HEK293T (cell line): ENCODE results near the gene AGAP3.

Experiments used
- CTCF ChIA-PET: fragments of 350-600 bp; formaldehyde crosslinking; extraction: SDS; loops from one replicate; lab custom pipeline; 2021; ENCODE audit warnings: antibody characterized with exemption, inconsistent platforms; lab: Yijun Ruan, JAX
- POLR2A ChIA-PET: fragments of 350-600 bp; formaldehyde crosslinking; extraction: SDS; loops from one replicate; lab custom pipeline; 2020; ENCODE audit warnings: antibody characterized with exemption, inconsistent platforms; lab: Yijun Ruan, JAX
- DNase-seq: peaks from one replicate; pipeline ENCODE4 v3.0.0; 2012; ENCODE audit warnings: mixed read lengths; ENCODE audit errors: extremely low spot score
- ARNT ChIP-seq: fragments of 450-650 bp; IDR thresholded peaks from 2 replicates; pipeline ENCODE4 v1.6.1; 2017; ENCODE audit warnings: mild to moderate bottlenecking
- BHLHE40 ChIP-seq: fragments of 450-650 bp; IDR thresholded peaks from 2 replicates; pipeline ENCODE4 v1.6.1; 2016; ENCODE audit warnings: mild to moderate bottlenecking, moderate library complexity, borderline replicate concordance
- CTBP1 ChIP-seq: fragments of 450-650 bp; IDR thresholded peaks from 2 replicates; pipeline ENCODE4 v1.6.1; 2016; ENCODE audit warnings: borderline replicate concordance
- ELF4 ChIP-seq: fragments of 450-650 bp; IDR thresholded peaks from 2 replicates; pipeline ENCODE4 v1.6.1; 2017; ENCODE audit warnings: antibody characterized with exemption
- FOXA1 ChIP-seq: fragments of 450-650 bp; IDR thresholded peaks from 2 replicates; pipeline ENCODE4 v1.6.1; 2016; ENCODE audit warnings: mild to moderate bottlenecking
- FOXK2 ChIP-seq: fragments of 450-650 bp; IDR thresholded peaks from 2 replicates; pipeline ENCODE4 v1.6.1; 2016; ENCODE audit warnings: mild to moderate bottlenecking
- FOXM1 ChIP-seq: fragments of 450-650 bp; IDR thresholded peaks from 2 replicates; pipeline ENCODE4 v1.6.1; 2017; ENCODE audit warnings: mild to moderate bottlenecking, borderline replicate concordance
- HDGF ChIP-seq: fragments of 450-650 bp; IDR thresholded peaks from 2 replicates; pipeline ENCODE4 v1.6.1; 2017; ENCODE audit warnings: antibody characterized with exemption, borderline replicate concordance
- L3MBTL2 ChIP-seq: fragments of 450-650 bp; conservative IDR thresholded peaks from 2 replicates; pipeline ENCODE4 v1.6.1; 2016; ENCODE audit warnings: mild to moderate bottlenecking
- LEF1 ChIP-seq: fragments of 450-650 bp; IDR thresholded peaks from 2 replicates; pipeline ENCODE4 v1.6.1; 2017; ENCODE audit warnings: mild to moderate bottlenecking, borderline replicate concordance
- NFRKB ChIP-seq: fragments of 450-650 bp; IDR thresholded peaks from 2 replicates; pipeline ENCODE4 v1.6.1; 2016; ENCODE audit warnings: mild to moderate bottlenecking, moderate library complexity
- SP1 ChIP-seq: fragments of 450-650 bp; IDR thresholded peaks from 2 replicates; pipeline ENCODE4 v1.6.1; 2017
- SUZ12 ChIP-seq: fragments of 450-650 bp; IDR thresholded peaks from 2 replicates; pipeline ENCODE4 v1.6.1; 2016; ENCODE audit warnings: mild to moderate bottlenecking
- TARDBP ChIP-seq: fragments of 450-650 bp; IDR thresholded peaks from 2 replicates; pipeline ENCODE4 v1.6.1; 2016
- ZNF384 ChIP-seq: fragments of 450-650 bp; IDR thresholded peaks from 2 replicates; pipeline ENCODE4 v1.6.1; 2016
- TF ChIP-seq, protein P1 (sequence below): fragments of 450-650 bp; IDR thresholded peaks from 2 replicates; pipeline ENCODE4 v1.6.1; 2016

The AGAP3 gene

DNA sequence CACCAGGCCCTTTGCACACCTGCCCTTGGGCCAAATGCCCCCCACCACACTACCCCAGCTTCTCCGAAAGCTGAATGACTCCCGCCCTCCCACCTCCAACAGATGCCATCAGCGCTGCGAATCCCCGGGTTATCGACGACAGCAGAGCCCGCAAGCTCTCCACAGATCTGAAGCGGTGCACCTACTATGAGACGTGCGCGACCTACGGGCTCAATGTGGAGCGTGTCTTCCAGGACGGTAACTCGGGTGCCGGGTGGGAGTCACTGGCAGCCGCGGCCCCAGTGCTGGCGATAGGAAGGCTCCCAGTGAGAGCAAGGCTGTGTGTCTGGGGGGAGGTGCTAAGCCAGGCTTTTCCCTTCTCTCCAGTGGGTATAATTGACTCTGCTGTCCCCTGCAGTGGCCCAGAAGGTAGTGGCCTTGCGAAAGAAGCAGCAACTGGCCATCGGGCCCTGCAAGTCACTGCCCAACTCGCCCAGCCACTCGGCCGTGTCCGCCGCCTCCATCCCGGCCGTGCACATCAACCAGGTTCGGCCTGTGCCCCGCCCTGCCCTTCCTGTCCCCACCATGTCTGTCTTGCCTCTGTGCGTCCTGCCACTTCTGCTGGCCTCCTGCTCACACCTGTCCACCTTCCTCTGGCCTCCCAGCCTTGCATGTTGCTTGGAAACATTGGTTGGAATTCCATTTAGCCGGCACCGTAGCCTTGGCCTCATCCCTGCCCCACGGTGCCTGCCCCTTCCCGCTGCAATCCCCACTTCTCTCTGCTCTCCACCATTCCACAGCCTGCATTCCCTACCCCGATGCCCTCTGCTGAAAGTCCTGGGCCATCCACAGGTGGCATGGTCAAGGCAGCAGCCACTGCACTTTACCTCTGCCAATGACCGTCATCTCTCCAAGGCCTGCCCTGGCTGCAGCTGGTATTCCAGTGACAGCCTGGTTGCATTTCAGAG is 32.1 kb downstream of the AGAP3 start:
- ChIA-PET CTCF (no interaction called here), POLR2A (no interaction called here)
- TF ChIP-seq ARNT (no peak), SUZ12 (no peak), FOXM1 (no peak), FOXA1 (no peak), ZNF384 (no peak), HDGF (no peak), FOXK2 (no peak), LEF1 (no peak), ELF4 (no peak), BHLHE40 (no peak), L3MBTL2 (no peak), SP1 (no peak), TARDBP (no peak), NFRKB (no peak), CTBP1 (no peak)
- TF ChIP-seq, protein P1, sequence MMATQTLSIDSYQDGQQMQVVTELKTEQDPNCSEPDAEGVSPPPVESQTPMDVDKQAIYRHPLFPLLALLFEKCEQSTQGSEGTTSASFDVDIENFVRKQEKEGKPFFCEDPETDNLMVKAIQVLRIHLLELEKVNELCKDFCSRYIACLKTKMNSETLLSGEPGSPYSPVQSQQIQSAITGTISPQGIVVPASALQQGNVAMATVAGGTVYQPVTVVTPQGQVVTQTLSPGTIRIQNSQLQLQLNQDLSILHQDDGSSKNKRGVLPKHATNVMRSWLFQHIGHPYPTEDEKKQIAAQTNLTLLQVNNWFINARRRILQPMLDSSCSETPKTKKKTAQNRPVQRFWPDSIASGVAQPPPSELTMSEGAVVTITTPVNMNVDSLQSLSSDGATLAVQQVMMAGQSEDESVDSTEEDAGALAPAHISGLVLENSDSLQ, result no peak
- no peak for DNase-seq

DNA sequence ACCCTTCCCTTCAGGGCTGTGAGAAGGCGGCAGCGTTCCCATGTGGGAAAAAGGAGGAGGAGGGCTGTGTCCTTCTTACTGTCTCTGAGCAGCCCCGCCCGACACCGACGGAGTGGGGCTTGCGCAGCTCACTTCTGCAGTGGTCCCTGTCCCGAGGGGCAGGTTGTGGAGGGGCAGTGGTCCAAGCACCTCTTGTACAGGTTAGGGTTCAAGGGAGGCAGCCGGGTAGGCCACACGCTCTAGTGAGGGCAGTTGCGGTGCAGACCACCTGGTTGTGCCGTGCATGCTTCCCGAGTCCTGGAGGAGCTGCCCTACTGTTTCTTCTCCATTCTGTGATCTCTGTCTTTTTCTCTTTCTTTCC is 32.8 kb downstream of the AGAP3 start:
- POLR2A ChIA-PET, result no interaction called here
- CTCF ChIA-PET, result interaction anchor here (1.0 kb wide), 1 partner anchor 9 kb away, joined by 5 read pairs; no protein-coding TSS in a partner anchor
- TF ChIP-seq, protein P1, result no peak
- TF ChIP-seq FOXK2 (no peak), SUZ12 (no peak), ARNT (no peak), FOXM1 (no peak), NFRKB (no peak), LEF1 (no peak), CTBP1 (no peak), SP1 (no peak), ELF4 (no peak), ZNF384 (no peak), HDGF (no peak), L3MBTL2 (no peak)
- DNase-seq, result no peak

DNA sequence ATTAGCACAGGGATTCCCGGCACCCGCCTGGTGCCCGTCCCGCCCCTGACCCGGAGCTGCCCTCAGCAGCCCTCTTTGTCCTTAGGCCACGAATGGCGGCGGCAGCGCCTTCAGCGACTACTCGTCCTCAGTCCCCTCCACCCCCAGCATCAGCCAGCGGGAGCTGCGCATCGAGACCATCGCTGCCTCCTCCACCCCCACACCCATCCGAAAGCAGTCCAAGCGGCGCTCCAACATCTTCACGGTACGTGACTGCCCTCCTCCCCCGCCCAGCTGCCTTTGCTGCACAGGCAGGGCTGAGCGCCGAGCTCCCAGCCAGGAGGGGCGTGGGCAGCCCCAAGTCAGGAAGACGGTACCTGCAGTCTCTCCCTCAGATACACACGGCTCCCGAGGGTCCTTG is 33.6 kb downstream of the AGAP3 start:
- POLR2A ChIA-PET, result interaction anchor here (1.1 kb wide), 1 partner anchor 48 kb away, joined by 3 read pairs; no protein-coding TSS in a partner anchor
- CTCF ChIA-PET, result interaction anchor here (1.0 to 1.3 kb wide), 2 partner anchors 9 to 10 kb away, joined by 5 read pairs; no protein-coding TSS in a partner anchor
- TF ChIP-seq ZNF384 (no peak), SUZ12 (no peak), CTBP1 (no peak), FOXK2 (no peak), ARNT (no peak), HDGF (no peak), LEF1 (no peak), L3MBTL2 (no peak), SP1 (no peak), FOXA1 (no peak), FOXM1 (no peak), BHLHE40 (no peak)
- TF ChIP-seq, protein P1, result no peak
- no peak for DNase-seq

DNA sequence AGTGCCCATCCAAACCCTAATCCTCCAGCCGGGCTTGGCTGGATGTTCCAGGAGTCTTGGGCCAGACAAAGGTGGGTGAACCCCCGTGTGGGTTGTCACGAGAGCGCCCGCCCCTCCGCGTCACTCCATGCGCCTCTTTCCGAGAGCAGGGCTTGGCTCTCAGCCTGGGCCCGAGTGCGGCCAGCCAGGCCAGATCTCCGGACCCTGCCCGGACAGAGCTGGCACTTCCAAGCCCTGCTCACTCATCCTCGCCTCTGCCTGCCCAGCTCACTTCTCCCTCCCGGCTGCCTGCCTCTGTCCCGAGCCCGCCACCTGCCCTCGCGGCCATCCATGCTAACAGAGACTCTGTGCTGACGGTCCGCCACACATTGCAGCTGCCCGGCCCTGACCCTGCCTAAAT is 34.6 kb downstream of the AGAP3 start:
- no peak for TF ChIP-seq FOXK2
- no peak for TF ChIP-seq FOXM1
- TF ChIP-seq LEF1, result no peak
- TF ChIP-seq ELF4, result no peak
- no peak for TF ChIP-seq L3MBTL2
- TF ChIP-seq, protein P1, result no peak
- TF ChIP-seq ZNF384, result no peak
- TF ChIP-seq ARNT, result no peak
- no peak for TF ChIP-seq HDGF
- no peak for TF ChIP-seq BHLHE40
- no peak for TF ChIP-seq NFRKB
- TF ChIP-seq CTBP1, result no peak
- TF ChIP-seq SP1, result no peak
- no peak for TF ChIP-seq SUZ12
- TF ChIP-seq FOXA1, result no peak
- TF ChIP-seq TARDBP, result no peak
- ChIA-PET POLR2A (interaction anchor here (1.1 kb wide), 1 partner anchor 47 kb away, joined by 3 read pairs; no protein-coding TSS in a partner anchor), CTCF (interaction anchor here (0.9 to 1.3 kb wide), 2 partner anchors 10 kb away, joined by 3 to 5 read pairs; no protein-coding TSS in a partner anchor)
- DNase-seq, result no peak
